T-cell (primary cell): ENCODE results near the gene SLC26A5. TPM values are rescaled to one million over a fixed set of nuclear protein-coding genes. Genes with fewer than 3 reads are reported as not detected.

Experiments
- ATAC-seq, 4 experiments: fragments of 200-7000 bp in 3 of 4; fragments of 150-1000 bp in 1 of 4; cut with Tn5 transposase; replicated peaks in 1 of 4; 1 replicate in 3 of 4; 2 replicates in 1 of 4; pipeline ENCODE4 v1.10.0; 2021; ENCODE audit warnings: moderate library complexity in 3 of 4, mild to moderate bottlenecking in 2 of 4, moderate number of reproducible peaks in 1 of 4
- CTCF ChIA-PET, 2 donors: fragments of 300-600 bp; sonication (Branson Sonifier 250); formaldehyde crosslinking; loops; one replicate each; lab custom pipeline; 2022; ENCODE audit warnings: antibody characterized with exemption in 2 of 2; lab: Charles Lee
- POLR2A ChIA-PET, 2 donors: fragments of 300-600 bp; sonication (Branson Sonifier 250); formaldehyde crosslinking; loops; one replicate each; lab custom pipeline; 2022; ENCODE audit warnings: antibody characterized with exemption in 2 of 2; lab: Charles Lee
- DNase-seq, 35 experiments: peaks; one replicate each; pipeline versions ENCODE4 v3.0.0 to v3.0.0-alpha.2; 2013 to 2023
- H3K27ac ChIP-seq: one replicate; pipeline ENCODE4 v1.5.1; 2013; ENCODE audit warnings: low read length
- H3K27me3 ChIP-seq, 2 experiments: replicated peaks in 1 of 2; 1 replicate in 1 of 2; 2 replicates in 1 of 2; pipeline versions ENCODE4 v1.6.1 to v1.7.0; 2013; ENCODE audit warnings: low read length in 1 of 2, mixed read lengths in 1 of 2; ENCODE audit not compliant: control insufficient read depth in 2 of 2, insufficient read depth in 2 of 2; ENCODE audit errors: extremely low read depth in 1 of 2
- H3K36me3 ChIP-seq, 2 donors: 1 replicate in 1 of 2; 2 replicates in 1 of 2; pipeline versions ENCODE4 v1.6.1 to v1.7.0; 2013; ENCODE audit warnings: low read length in 1 of 2; ENCODE audit not compliant: control insufficient read depth in 2 of 2, insufficient read depth in 1 of 2; ENCODE audit errors: extremely low read depth in 1 of 2
- H3K4me1 ChIP-seq, 2 experiments: 1 replicate in 1 of 2; 2 replicates in 1 of 2; pipeline versions ENCODE4 v1.6.1 to v1.7.0; 2013; ENCODE audit warnings: low read length in 2 of 2, mixed read lengths in 1 of 2; ENCODE audit not compliant: insufficient read depth in 2 of 2, control insufficient read depth in 1 of 2; ENCODE audit errors: extremely low read depth in 1 of 2
- H3K4me3 ChIP-seq, 2 donors: 1 replicate in 1 of 2; 2 replicates in 1 of 2; pipeline versions ENCODE4 v1.5.1 to v1.7.0; 2013; ENCODE audit warnings: mild to moderate bottlenecking in 2 of 2, low read length in 1 of 2, moderate library complexity in 1 of 2; ENCODE audit not compliant: control insufficient read depth in 1 of 2; ENCODE audit errors: extremely low read depth in 1 of 2
- H3K9me3 ChIP-seq: 2 replicates; pipeline ENCODE4 v1.7.0; 2013
- H3K27ac Mint-ChIP-seq, 2 donors: one replicate each; pipeline ENCODE4 v1.8.0; 2020 to 2021; ENCODE audit warnings: mild to moderate bottlenecking in 2 of 2, mixed read lengths in 2 of 2
- H3K27me3 Mint-ChIP-seq, 2 donors: one replicate each; pipeline ENCODE4 v1.8.0; 2021 to 2022; ENCODE audit warnings: mixed read lengths in 2 of 2
- H3K36me3 Mint-ChIP-seq: one replicate; pipeline ENCODE4 v1.8.0; 2021; ENCODE audit warnings: mixed read lengths
- H3K4me1 Mint-ChIP-seq, 3 donors: one replicate each; pipeline ENCODE4 v1.8.0; 2020 to 2022; ENCODE audit warnings: mixed read lengths in 3 of 3, mild to moderate bottlenecking in 1 of 3
- H3K4me3 Mint-ChIP-seq, 3 donors: one replicate each; pipeline ENCODE4 v1.8.0; 2020 to 2022; ENCODE audit warnings: mild to moderate bottlenecking in 3 of 3, mixed read lengths in 3 of 3, moderate library complexity in 3 of 3
- H3K9me3 Mint-ChIP-seq, 3 donors: one replicate each; pipeline ENCODE4 v1.8.0; 2020 to 2022; ENCODE audit warnings: mixed read lengths in 3 of 3
- WGBS: methylation state at CpG from one replicate; pipeline ENCODE4 v1.1.5; 2013; ENCODE audit warnings: missing lambda C conversion rate; ENCODE audit not compliant: insufficient coverage; 5-methylcytosine and 5-hydroxymethylcytosine counted together
- total RNA-seq, 35 experiments: library from RNA in 6 of 35; stranded (reverse) in 6 of 35; fragments of 120-200 nt in 1 of 35; gene quantifications; one replicate each; pipeline versions ENCODE4 v1.2.1 to v1.2.4 and lab custom pipeline; 2013 to 2026

SLC26A5 gene
- total RNA-seq, 5 donors from 2014 or later (not counting 1 experiment from before 2014, with no cell fraction given) = 0.22 to 0.23 TPM; not detected in 3

DNA sequence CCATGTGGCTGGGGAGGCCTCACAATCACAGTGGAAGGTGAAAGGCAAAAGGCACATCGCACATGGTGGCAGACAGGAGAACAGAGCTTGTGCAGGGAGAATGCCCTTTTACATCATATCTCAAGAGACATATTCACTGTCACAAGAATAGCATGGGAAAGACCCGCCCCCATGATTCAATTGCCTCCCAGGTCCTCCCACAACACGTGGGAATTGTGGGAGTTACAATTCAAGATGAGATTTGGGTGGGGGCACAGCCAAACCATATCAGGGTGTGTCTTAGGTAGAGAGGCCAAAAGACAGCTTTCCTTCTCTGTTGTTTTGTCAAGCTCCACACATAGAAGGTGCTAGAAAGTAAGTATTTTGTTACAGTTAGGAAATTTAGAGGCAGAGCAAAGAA is 20.8 kb upstream of the SLC26A5 start:
- H3K27me3 Mint-ChIP-seq = peaks cover 23 to 31% of the 10 kb centered on the region in 2 donors
- no peaks in the 10 kb centered on the region for H3K36me3 Mint-ChIP-seq
- Histone ChIP-seq H3K4me1 (no peaks in the 10 kb centered on the region), H3K4me3 (no peak overlapping the region), H3K36me3 (no peaks in the 10 kb centered on the region), H3K9me3 (no peaks in the 10 kb centered on the region), H3K27me3 (peaks cover 0 to 19% of the 10 kb centered on the region in 2 experiments), H3K27ac (no peak overlapping the region)
- ChIA-PET CTCF (no interaction called here), POLR2A (no interaction called here)
- H3K27ac Mint-ChIP-seq = no peak overlapping the region
- H3K9me3 Mint-ChIP-seq = no peaks in the 10 kb centered on the region
- ATAC-seq = no peak
- WGBS = no CpG with 5 or more reads among the region's 3 CpGs
- no peak for DNase-seq
- H3K4me3 Mint-ChIP-seq = no peak overlapping the region
- H3K4me1 Mint-ChIP-seq = no peaks in the 10 kb centered on the region

DNA sequence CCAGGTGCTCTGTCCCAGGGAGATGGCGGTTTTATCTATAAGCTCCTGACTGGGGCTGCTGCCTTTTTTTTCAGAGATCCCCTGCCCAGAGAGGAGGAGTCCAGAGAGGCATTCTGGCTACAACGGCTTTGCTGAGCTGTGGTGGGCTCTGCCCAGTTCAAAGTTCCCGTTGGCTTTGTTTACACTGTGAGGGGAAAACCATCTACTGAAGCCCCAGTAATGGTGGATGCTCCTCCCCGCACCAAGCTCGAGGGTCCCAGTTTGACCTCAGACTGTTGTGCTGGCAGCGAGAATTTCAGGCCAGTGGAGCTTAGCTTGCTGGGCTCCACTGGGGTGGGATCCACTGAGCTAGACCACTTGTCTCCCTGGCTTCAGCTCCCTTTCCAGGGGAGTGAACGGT is 16.4 kb upstream of the SLC26A5 start:
- no peaks in the 10 kb centered on the region for H3K9me3 ChIP-seq
- DNase-seq (no peak), ATAC-seq (no peak)
- 82% methylated on average over 6 of the region's 7 CpGs for WGBS
- peaks cover 0 to 19% of the 10 kb centered on the region in 2 experiments for H3K27me3 ChIP-seq
- Mint-ChIP-seq H3K27me3 (peaks cover 23 to 24% of the 10 kb centered on the region in 2 donors), H3K9me3 (no peaks in the 10 kb centered on the region), H3K27ac (no peak overlapping the region), H3K4me3 (no peak overlapping the region), H3K4me1 (no peaks in the 10 kb centered on the region), H3K36me3 (no peaks in the 10 kb centered on the region)
- ChIA-PET POLR2A (no interaction called here), CTCF (no interaction called here)
- H3K4me1 ChIP-seq = no peaks in the 10 kb centered on the region
- no peaks in the 10 kb centered on the region for H3K36me3 ChIP-seq
- H3K4me3 ChIP-seq = no peak overlapping the region
- no peak overlapping the region for H3K27ac ChIP-seq

DNA sequence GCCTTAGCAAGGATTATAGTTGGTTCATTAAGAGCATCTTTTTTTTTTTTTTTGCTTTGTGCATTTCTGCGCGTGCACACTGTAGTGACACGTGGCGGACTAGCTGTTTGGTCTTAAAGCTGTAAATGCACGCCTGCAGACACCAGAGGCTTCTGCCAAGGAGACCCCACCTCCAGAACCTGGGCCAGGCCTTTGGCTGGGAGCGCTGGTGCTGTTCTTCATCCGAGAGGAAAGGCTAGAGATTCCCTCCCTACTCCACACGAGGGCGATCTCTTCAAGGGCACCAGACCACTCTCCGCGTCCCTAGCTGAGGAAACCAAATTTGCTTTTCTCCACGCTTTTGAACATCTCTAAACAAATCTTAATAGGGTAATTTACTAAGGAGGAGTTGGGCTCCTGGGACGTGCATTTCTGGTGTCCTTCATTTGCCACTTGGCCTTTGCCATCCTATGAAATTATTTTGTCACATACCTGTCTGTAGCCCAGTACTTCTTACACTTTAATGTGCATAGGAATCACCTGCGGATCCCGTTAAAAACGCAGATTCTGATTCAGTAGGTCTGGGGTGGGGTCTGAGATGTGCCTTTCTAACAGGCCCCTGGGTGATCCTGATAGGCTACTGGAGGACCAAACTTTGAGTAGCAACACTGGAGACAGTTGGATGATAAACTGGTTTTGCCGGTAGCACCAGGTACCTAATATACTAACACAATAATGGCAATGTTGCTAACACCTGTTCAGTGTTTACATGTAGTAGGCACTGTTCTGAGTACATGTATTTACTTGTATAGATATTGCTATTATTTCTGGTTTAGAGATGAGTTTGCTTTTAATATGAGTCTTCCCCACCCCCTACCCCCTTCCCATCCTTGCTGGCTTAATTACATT is 1.3 kb upstream of the SLC26A5 start:
- CTCF ChIA-PET = interaction anchor here in 1 of 2 donors (0.6 to 1.0 kb wide), 3 partner anchors 133 to 1471 kb away, joined by 3 read pairs; no protein-coding TSS in a partner anchor
- H3K27me3 ChIP-seq = peaks cover 12 to 28% of the 10 kb centered on the region in 2 experiments
- 8% methylated on average over 5 of the region's 17 CpGs for WGBS

DNA sequence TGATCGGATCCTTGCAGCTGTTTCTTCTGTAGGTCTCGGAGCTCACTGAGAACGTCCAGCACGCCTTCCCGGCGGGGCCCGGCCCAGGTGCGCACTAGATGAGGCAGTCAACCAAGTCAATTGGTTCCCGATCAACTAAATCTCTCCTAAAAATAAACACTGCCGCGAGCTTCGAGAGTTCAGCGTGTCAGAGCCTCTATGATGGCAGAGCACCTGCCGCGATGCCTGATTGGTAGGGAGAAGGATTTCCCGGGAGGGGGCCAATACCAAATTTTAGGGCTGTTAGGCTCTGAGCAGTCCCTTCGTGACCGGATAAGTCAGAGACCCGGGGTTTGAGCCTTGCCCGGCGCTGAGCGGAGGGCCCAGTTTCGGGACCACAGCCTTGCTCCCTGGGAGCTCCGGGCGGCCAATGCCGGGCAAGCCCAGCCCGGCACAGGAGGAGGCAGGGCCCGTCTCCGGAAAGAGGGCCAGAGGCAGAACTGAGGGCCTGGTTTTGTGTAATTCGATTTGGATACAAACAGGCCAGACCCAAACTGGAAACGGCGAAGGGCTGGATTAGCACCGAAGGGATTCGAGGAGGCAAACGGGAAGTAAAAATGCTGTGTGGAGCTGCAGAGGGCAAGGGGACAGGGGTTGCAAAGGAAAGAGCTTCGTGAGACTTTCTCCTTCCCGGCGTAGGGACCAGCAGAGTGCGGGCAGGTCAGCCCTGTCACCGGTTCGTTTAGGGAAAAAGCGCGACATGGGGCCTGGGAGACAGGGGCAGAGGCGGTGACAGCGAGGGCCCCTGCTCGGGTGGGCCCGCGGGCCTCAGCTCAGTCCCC is 569 bp downstream of the SLC26A5 start:
- Histone ChIP-seq H3K27me3 (peaks cover 12 to 28% of the 10 kb centered on the region in 2 experiments), H3K27ac (no peak overlapping the region), H3K36me3 (no peaks in the 10 kb centered on the region), H3K4me3 (peak overlapping the region; percentile 19 to 59), H3K4me1 (peaks cover 7 to 17% of the 10 kb centered on the region in 2 experiments), H3K9me3 (no peaks in the 10 kb centered on the region)
- 7% methylated on average over 44 of the region's 48 CpGs for WGBS
- ChIA-PET POLR2A (interaction anchor here (0.5 to 0.8 kb wide), 3 partner anchors 39 to 1701 kb away, joined by 3 to 6 read pairs (median 3); no protein-coding TSS in a partner anchor), CTCF (no interaction called here)
- H3K36me3 Mint-ChIP-seq = no peaks in the 10 kb centered on the region
- peak in 2 of 4 experiments; percentile 13 to 32 for ATAC-seq
- peak in 3 of 35 experiments; percentile 1 to 9 (median 2) for DNase-seq
- H3K9me3 Mint-ChIP-seq = no peaks in the 10 kb centered on the region
- peaks cover 14 to 17% (median 16%) of the 10 kb centered on the region in 3 donors for H3K4me1 Mint-ChIP-seq
- peak overlapping the region; percentile 58 to 81 (median 64) for H3K4me3 Mint-ChIP-seq
- H3K27me3 Mint-ChIP-seq = peaks cover 62 to 75% of the 10 kb centered on the region in 2 donors
- peak overlapping the region in 1 of 2 donors; percentile 11 for H3K27ac Mint-ChIP-seq

More for the DNA sequence above, 1.3 kb upstream of the SLC26A5 start:
- peaks cover 64 to 72% of the 10 kb centered on the region in 2 donors for H3K27me3 Mint-ChIP-seq
- POLR2A ChIA-PET = no interaction called here
- no peaks in the 10 kb centered on the region for H3K9me3 ChIP-seq
- no peak overlapping the region for H3K27ac Mint-ChIP-seq
- H3K4me1 Mint-ChIP-seq = peaks cover 14 to 17% (median 16%) of the 10 kb centered on the region in 3 donors
- peak overlapping the region in 1 of 3 donors; percentile 81 for H3K4me3 Mint-ChIP-seq
- H3K4me1 ChIP-seq = peaks cover 7 to 17% of the 10 kb centered on the region in 2 experiments
- ATAC-seq = peak; percentile 45 to 50 (median 46)
- peak overlapping the region in 1 of 2 donors; percentile 6 for H3K4me3 ChIP-seq
- no peak overlapping the region for H3K27ac ChIP-seq
- no peaks in the 10 kb centered on the region for H3K36me3 ChIP-seq
- no peaks in the 10 kb centered on the region for H3K36me3 Mint-ChIP-seq
- peaks cover 3 to 11% (median 8%) of the 10 kb centered on the region in 3 donors for H3K9me3 Mint-ChIP-seq
- DNase-seq = peak in 11 of 35 experiments; percentile 2 to 36 (median 7)

DNA sequence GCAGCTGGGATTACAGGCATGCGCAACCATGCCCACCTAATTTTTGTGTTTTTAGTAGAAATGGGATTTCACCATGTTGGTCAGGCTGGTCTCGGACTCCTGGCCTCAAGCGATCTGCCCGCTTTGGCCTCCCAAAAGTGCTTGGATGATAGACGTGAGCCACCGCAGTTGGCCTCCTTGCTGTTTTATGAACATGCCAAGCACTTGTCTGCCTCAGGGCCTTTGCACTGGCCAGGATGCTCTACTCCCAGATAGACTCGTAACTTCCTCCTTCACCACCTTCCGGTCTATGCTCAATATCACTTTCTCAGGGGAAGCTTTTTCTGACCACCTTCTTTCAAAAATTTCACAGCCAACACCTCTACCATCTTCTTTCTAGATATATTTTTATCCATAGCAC is 6.3 kb downstream of the SLC26A5 start:
- Mint-ChIP-seq H3K27ac (no peak overlapping the region), H3K4me1 (peaks cover 0 to 1% (median 0%) of the 10 kb centered on the region in 3 donors), H3K27me3 (peaks cover 57 to 59% of the 10 kb centered on the region in 2 donors), H3K9me3 (no peaks in the 10 kb centered on the region), H3K36me3 (no peaks in the 10 kb centered on the region), H3K4me3 (no peak overlapping the region)
- ATAC-seq = no peak
- Histone ChIP-seq H3K27ac (no peak overlapping the region), H3K27me3 (peaks cover 0 to 6% of the 10 kb centered on the region in 2 experiments), H3K4me1 (no peaks in the 10 kb centered on the region), H3K36me3 (no peaks in the 10 kb centered on the region), H3K4me3 (no peak overlapping the region), H3K9me3 (no peaks in the 10 kb centered on the region)
- CTCF ChIA-PET = interaction anchor here in 1 of 2 donors (0.7 kb wide), 1 partner anchor 1904 kb away, joined by 3 read pairs; no protein-coding TSS in a partner anchor
- no peak for DNase-seq
- POLR2A ChIA-PET = no interaction called here
- 87% methylated on average over 8 of the region's 8 CpGs for WGBS

DNA sequence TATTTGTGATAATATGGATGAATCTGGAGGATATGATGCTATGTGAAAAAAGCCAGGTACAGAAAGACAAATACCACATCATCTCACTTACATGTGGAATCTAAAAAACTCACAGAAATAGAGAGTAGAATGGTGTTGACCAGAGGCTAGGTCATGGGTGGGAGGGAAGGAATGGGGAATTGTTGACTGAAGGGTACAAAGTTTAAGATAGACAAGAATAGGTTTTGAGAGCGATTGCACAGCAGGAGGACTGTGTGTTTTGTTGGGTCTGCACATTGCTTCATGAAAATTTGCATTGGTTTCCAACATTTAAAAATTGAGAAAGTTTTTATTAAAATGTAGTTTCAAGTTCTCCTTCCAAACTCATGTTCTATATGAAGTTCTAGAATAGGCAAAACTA is 8.4 kb downstream of the SLC26A5 start:
- Mint-ChIP-seq H3K36me3 (no peaks in the 10 kb centered on the region), H3K27ac (no peak overlapping the region), H3K27me3 (peaks cover 43 to 46% of the 10 kb centered on the region in 2 donors), H3K4me1 (no peaks in the 10 kb centered on the region), H3K9me3 (no peaks in the 10 kb centered on the region), H3K4me3 (no peak overlapping the region)
- ATAC-seq (no peak), DNase-seq (no peak)
- Histone ChIP-seq H3K9me3 (no peaks in the 10 kb centered on the region), H3K4me3 (no peak overlapping the region), H3K4me1 (no peaks in the 10 kb centered on the region), H3K27me3 (peaks cover 0 to 3% of the 10 kb centered on the region in 2 experiments), H3K27ac (no peak overlapping the region), H3K36me3 (no peaks in the 10 kb centered on the region)
- 67% methylated on average over 1 of the region's 1 CpG for WGBS
- ChIA-PET POLR2A (no interaction called here), CTCF (no interaction called here)
